Keratinocyte (primary cell): ENCODE measurements around the gene ABTB1. TPM values are rescaled to one million over a fixed set of nuclear protein-coding genes. Genes with fewer than 3 reads are reported as not detected.

ENCODE experiments used
- DNase-seq: peaks from one replicate; pipeline ENCODE4 v3.0.0-alpha.2; 2011; ENCODE audit warnings: low read depth, missing footprints, low spot score
- FAIRE-seq: peaks from 2 replicates; lab custom pipeline; 2011; peaks lifted over from hg19 to GRCh38; lab: Jason Lieb, UNC
- H2AFZ ChIP-seq: 2 replicates; pipeline ENCODE4 v1.6.0; 2012; ENCODE audit warnings: low read length, control low read depth, inconsistent platforms; ENCODE audit not compliant: control insufficient read depth
- H3K27ac ChIP-seq: 2 replicates; pipeline ENCODE4 v1.5.1; 2011; ENCODE audit warnings: low read length; ENCODE audit not compliant: control insufficient read depth, insufficient read depth
- H3K27me3 ChIP-seq: 3 replicates; pipeline ENCODE4 v1.6.0; 2011; ENCODE audit warnings: low read length; ENCODE audit not compliant: control insufficient read depth, insufficient read depth; ENCODE audit errors: extremely low read depth
- H3K36me3 ChIP-seq, 2 experiments: 2 replicates in 1 of 2; 3 replicates in 1 of 2; pipeline ENCODE4 v1.5.1; 2011; ENCODE audit warnings: low read length in 2 of 2, mild to moderate bottlenecking in 1 of 2; ENCODE audit not compliant: control insufficient read depth in 2 of 2, insufficient read depth in 2 of 2; ENCODE audit errors: extremely low read depth in 1 of 2
- H3K4me1 ChIP-seq: 3 replicates; pipeline ENCODE4 v1.5.1; 2011; ENCODE audit warnings: low read length; ENCODE audit not compliant: control insufficient read depth, insufficient read depth; ENCODE audit errors: extremely low read depth
- H3K4me2 ChIP-seq: 3 replicates; pipeline ENCODE4 v1.6.0; 2011; ENCODE audit warnings: low read depth, low read length; ENCODE audit not compliant: control insufficient read depth, insufficient read depth; ENCODE audit errors: extremely low read depth
- H3K4me3 ChIP-seq, 3 experiments: fragments of 200-600 bp in 1 of 3; sonication (generic) in 1 of 3; 2 replicates in 2 of 3; 3 replicates in 1 of 3; pipeline ENCODE4 v1.5.1; 2011 to 2016; ENCODE audit warnings: low read length in 3 of 3, mild to moderate bottlenecking in 3 of 3, control low read depth in 2 of 3, inconsistent platforms in 1 of 3, low read depth in 1 of 3, mixed read lengths in 1 of 3, mixed run types in 1 of 3, moderate library complexity in 1 of 3; ENCODE audit not compliant: control insufficient read depth in 2 of 3, insufficient read depth in 2 of 3; ENCODE audit errors: extremely low read depth in 1 of 3
- H3K79me2 ChIP-seq: 2 replicates; pipeline ENCODE4 v1.6.0; 2012; ENCODE audit warnings: low read length; ENCODE audit not compliant: control insufficient read depth, insufficient read depth
- H3K9ac ChIP-seq: 3 replicates; pipeline ENCODE4 v1.6.0; 2011; ENCODE audit warnings: low read length; ENCODE audit not compliant: control insufficient read depth, insufficient read depth; ENCODE audit errors: extremely low read depth
- H3K9me1 ChIP-seq: 3 replicates; pipeline ENCODE4 v1.6.0; 2011; ENCODE audit warnings: low read length; ENCODE audit not compliant: control insufficient read depth, insufficient read depth; ENCODE audit errors: extremely low read depth
- H3K9me3 ChIP-seq: 2 replicates; pipeline ENCODE4 v1.5.1; 2012; ENCODE audit warnings: low read depth, low read length; ENCODE audit not compliant: control insufficient read depth
- H4K20me1 ChIP-seq: 3 replicates; pipeline ENCODE4 v1.6.0; 2011; ENCODE audit warnings: low read length; ENCODE audit not compliant: control insufficient read depth, insufficient read depth; ENCODE audit errors: extremely low read depth
- CTCF ChIP-seq, 3 experiments: IDR thresholded peaks in 1 of 3; conservative IDR thresholded peaks in 1 of 3; optimal IDR thresholded peaks in 1 of 3; 2 replicates in 2 of 3; 3 replicates in 1 of 3; pipeline versions ENCODE3 to v1.5.1; 2011; ENCODE audit warnings: low read length in 3 of 3, mild to moderate bottlenecking in 3 of 3, moderate library complexity in 2 of 3, control low read depth in 1 of 3, inconsistent platforms in 1 of 3; ENCODE audit not compliant: insufficient read depth in 2 of 3; ENCODE audit errors: extremely low read depth in 1 of 3
- EZH2 ChIP-seq: IDR thresholded peaks from one replicate; pipeline ENCODE4 v1.6.1; 2012; ENCODE audit warnings: inconsistent platforms, mild to moderate bottlenecking, low read length, moderate library complexity
- dilution Hi-C: fragments of 300-500 bp; cut with MboI; formaldehyde crosslinking; loops from one replicate; pipeline ENCODE4 v1.7.0; 2020; ENCODE audit warnings: low sequenced_read_pairs; ENCODE audit not compliant: extremely low pct_ligation_motif_present
- polyA plus RNA-seq, 5 experiments: library from polyadenylated mRNA; depleted of rRNA in 3 of 5; stranded (reverse) in 3 of 5; stranded (forward) in 1 of 5; unstranded in 1 of 5; fragments of >200 nt; gene quantifications; 1 replicate in 1 of 5; 2 replicates in 3 of 5; 3 replicates in 1 of 5; pipeline versions ENCODE4 v1.2.1 to v1.2.3, GENCODE V29; 2011 to 2012; ENCODE audit warnings: missing spikeins in 2 of 5, low read depth in 1 of 5, low replicate concordance in 1 of 5

ABTB1 gene
- polyA plus RNA-seq, 1 donor (not counting 4 experiments of a cell fraction or from before 2014, with no cell fraction given) = 11.6 TPM

GRCh38 chr3:127675651-127676391 lies 3.1 kb downstream of the ABTB1 start:
- DNase-seq = no peak
- H3K4me2 ChIP-seq = peak overlapping the region; percentile 16
- H3K9ac ChIP-seq = no peak overlapping the region

GRCh38 chr3:127676456-127676855 lies 3.7 kb downstream of the ABTB1 start:
- TF ChIP-seq CTCF (optimal IDR thresholded peaks at IDR 0.05 in 1 of 3, IDR thresholded peaks at IDR 0.05 in 1 of 3, conservative IDR thresholded peaks at IDR 0.05 in 1 of 3; ENCODE audit: extremely low read depth in 1 of 3, insufficient read depth in 2 of 3, low read length in 3 of 3) (no peak), EZH2 (no peak)
- no peaks in the 10 kb centered on the region for H3K79me2 ChIP-seq
- DNase-seq = no peak
- H3K9ac ChIP-seq = no peak overlapping the region
- FAIRE-seq = no peak
- H3K9me3 ChIP-seq = no peaks in the 10 kb centered on the region
- dilution Hi-C loops = no loop called here
- H3K36me3 ChIP-seq = peaks cover 1 to 6% of the 10 kb centered on the region in 2 experiments
- H3K4me3 ChIP-seq = no peak overlapping the region
- no peak overlapping the region for H2AFZ ChIP-seq
- peak overlapping the region; percentile 16 for H3K4me2 ChIP-seq
- peaks cover 37% of the 10 kb centered on the region for H3K4me1 ChIP-seq
- no peaks in the 10 kb centered on the region for H3K9me1 ChIP-seq
- no peaks in the 10 kb centered on the region for H3K27me3 ChIP-seq
- peak overlapping the region; percentile 26 for H3K27ac ChIP-seq
- no peaks in the 10 kb centered on the region for H4K20me1 ChIP-seq

More at GRCh38 chr3:127675651-127676391, 3.1 kb downstream of the ABTB1 start:
- Histone ChIP-seq H3K4me3 (no peak overlapping the region), H3K9me1 (no peaks in the 10 kb centered on the region), H3K9me3 (no peaks in the 10 kb centered on the region), H3K27me3 (no peaks in the 10 kb centered on the region), H3K4me1 (peaks cover 37% of the 10 kb centered on the region), H3K79me2 (no peaks in the 10 kb centered on the region), H4K20me1 (no peaks in the 10 kb centered on the region), H3K36me3 (peaks cover 1 to 6% of the 10 kb centered on the region in 2 experiments), H2AFZ (no peak overlapping the region), H3K27ac (peak overlapping the region; percentile 26)
- dilution Hi-C loops = no loop called here
- FAIRE-seq = no peak
- TF ChIP-seq EZH2 (no peak), CTCF (optimal IDR thresholded peaks at IDR 0.05 in 1 of 3, IDR thresholded peaks at IDR 0.05 in 1 of 3, conservative IDR thresholded peaks at IDR 0.05 in 1 of 3; ENCODE audit: extremely low read depth in 1 of 3, insufficient read depth in 2 of 3, low read length in 3 of 3) (no peak)
